Transverse colon (tissue), 4 donors: ENCODE results near the gene KCNA2. TPM values are rescaled to one million over a fixed set of nuclear protein-coding genes. Genes with fewer than 3 reads are reported as not detected.

Experiments used
- DNase-seq: peaks from one replicate; pipeline ENCODE4 v3.0.0-alpha.2; 2019
- H3K27ac ChIP-seq, 4 donors: fragments of 200-600 bp; sonication (generic); 2 replicates each; pipeline ENCODE4 v1.5.1; 2016 to 2018; ENCODE audit warnings: inconsistent platforms in 4 of 4
- H3K27me3 ChIP-seq: fragments of 200-600 bp; sonication (generic); 2 replicates; pipeline ENCODE4 v1.5.1; 2017; ENCODE audit warnings: inconsistent platforms
- H3K36me3 ChIP-seq, 4 donors: fragments of 200-600 bp; sonication (generic); 2 replicates each; pipeline ENCODE4 v1.5.1; 2017 to 2019; ENCODE audit warnings: inconsistent platforms in 4 of 4
- H3K4me1 ChIP-seq, 4 donors: fragments of 200-600 bp; sonication (generic); 2 replicates each; pipeline ENCODE4 v1.5.1; 2017 to 2020; ENCODE audit warnings: inconsistent platforms in 4 of 4
- H3K4me3 ChIP-seq, 4 donors: fragments of 200-600 bp; sonication (generic); 1 replicate in 1 of 4; 2 replicates in 3 of 4; pipeline versions ENCODE4 v1.5.1 to v1.6.1; 2017 to 2019; ENCODE audit warnings: inconsistent platforms in 4 of 4
- H3K9me3 ChIP-seq, 2 donors: fragments of 200-600 bp; sonication (generic); 2 replicates each; pipeline ENCODE4 v1.5.1; 2017 to 2019; ENCODE audit warnings: inconsistent platforms in 2 of 2
- CTCF ChIP-seq, 5 experiments: fragments of 200-600 bp in 3 of 5; fragments of 450-650 bp in 2 of 5; sonication (generic) in 3 of 5; IDR thresholded peaks; 1 replicate in 2 of 5; 2 replicates in 3 of 5; pipeline ENCODE4 v1.5.1; 2016 to 2017; ENCODE audit warnings: antibody characterized with exemption in 5 of 5, inconsistent platforms in 3 of 5, mild to moderate bottlenecking in 2 of 5, moderate library complexity in 1 of 5
- EP300 ChIP-seq: sonication (generic); formaldehyde crosslinking; IDR thresholded peaks from one replicate; pipeline ENCODE4 v1.6.1; 2017; ENCODE audit warnings: antibody characterized with exemption, low read depth
- POLR2A ChIP-seq: fragments of 450-650 bp; IDR thresholded peaks from one replicate; pipeline ENCODE4 v1.6.1; 2016; ENCODE audit warnings: antibody characterized with exemption, mild to moderate bottlenecking, moderate library complexity
- POLR2AphosphoS5 ChIP-seq, 3 donors: sonication (generic); formaldehyde crosslinking; IDR thresholded peaks; one replicate each; pipeline ENCODE4 v1.6.1; 2016; ENCODE audit warnings: antibody characterized with exemption in 3 of 3
- WGBS, 2 donors: methylation state at CpG; one replicate each; pipeline ENCODE4 v1.1.5; 2018; ENCODE audit warnings: low coverage in 1 of 2; 5-methylcytosine and 5-hydroxymethylcytosine counted together
- in situ Hi-C, 4 donors: fragments of 200-750 bp; cut with MboI; loops; one replicate each; pipeline versions ENCODE4 v1.15.0 to v1.15.1; 2017; ENCODE audit warnings: low sequenced_read_pairs in 3 of 4, low pct_ligation_motif_present in 1 of 4, low pct_unique_long_range_greater_than_20kb in 1 of 4
- intact Hi-C: fragments of 100-400 bp; cut with DNase I; formaldehyde crosslinking; loops from one replicate; pipeline ENCODE4 v1.15.1; 2023; ENCODE audit warnings: low total_unique reads
- total RNA-seq, 4 donors: library from RNA; depleted of rRNA; stranded (reverse); fragments of >200 nt; gene quantifications; one replicate each; pipeline ENCODE4 v1.1.0, GENCODE V29; 2016

Gene KCNA2
- 1 to 10 TPM in 1 of 4 donors, under 1 TPM in 2, not detected in 1; 0.40 to 1.7 (median 0.68) TPM for total RNA-seq

GRCh38 chr1:110605901-110606656, at the start of gene KCNA2:
Gene KCNA2, minus strand, starts transcription at chr1:110606358. Its CDS starts 1,576 bp downstream, at chr1:110604782.
- in situ Hi-C loops = no loop called here
- TF ChIP-seq EP300 (no peak), CTCF (IDR thresholded peaks at IDR 0.05) (no peak), POLR2AphosphoS5 (IDR thresholded peaks at IDR 0.05) (peak in 2 of 3 donors; percentile 2 to 10), POLR2A (no peak)
- Histone ChIP-seq H3K4me3 (peak within 1 kb of the TSS; percentile 14 to 60 (median 43)), H3K4me1 (peaks cover 0 to 23% (median 15%) of the 10 kb centered on the region in 4 donors), H3K36me3 (no peaks in the 10 kb centered on the region), H3K9me3 (no peaks in the 10 kb centered on the region), H3K27me3 (peaks cover 69% of the 10 kb centered on the region), H3K27ac (peak within 1 kb of the TSS; percentile 0 to 44 (median 37))
- 13% methylated on average over 28 of the region's 41 CpGs; no CpG with 5 or more reads in 1 of the 2 donors for WGBS, 2 donors
- intact Hi-C loops = no loop called here
- DNase-seq = peak; percentile 22

- H3K27me3 ChIP-seq = peaks cover 10% of the 10 kb centered on the region
- in situ Hi-C loops (no loop called here), intact Hi-C loops (no loop called here)
- TF ChIP-seq EP300 = no peak
- no peak for TF ChIP-seq CTCF (IDR thresholded peaks at IDR 0.05)
- no peak for TF ChIP-seq POLR2AphosphoS5 (IDR thresholded peaks at IDR 0.05)
- TF ChIP-seq POLR2A = no peak
- H3K9me3 ChIP-seq = no peaks in the 10 kb centered on the region
- no peak overlapping the region for H3K4me3 ChIP-seq
- no peak for DNase-seq
- WGBS, 2 donors = 61 to 78% methylated on average over 2 of the region's 2 CpGs
- no peaks in the 10 kb centered on the region for H3K36me3 ChIP-seq
- peaks cover 0 to 8% (median 3%) of the 10 kb centered on the region in 4 donors for H3K4me1 ChIP-seq
- no peak overlapping the region for H3K27ac ChIP-seq
These were observed 44.5 kb upstream of the KCNA2 start for GRCh38 chr1:110650609-110651008.

- TF ChIP-seq POLR2AphosphoS5 (IDR thresholded peaks at IDR 0.05) = no peak
- no peak for TF ChIP-seq CTCF (IDR thresholded peaks at IDR 0.05)
- no peak for TF ChIP-seq POLR2A
- no peak for TF ChIP-seq EP300
- intact Hi-C loops = no loop called here
- no peaks in the 10 kb centered on the region for H3K36me3 ChIP-seq
- in situ Hi-C loops = loop anchor here in 1 of 4 donors (25.0 kb wide), 1 partner anchor 114 kb away; no protein-coding TSS in a partner anchor
- H3K27ac ChIP-seq = no peak overlapping the region
- no peak overlapping the region for H3K4me3 ChIP-seq
- peaks cover 17% of the 10 kb centered on the region for H3K27me3 ChIP-seq
- H3K9me3 ChIP-seq = no peaks in the 10 kb centered on the region
- no peak for DNase-seq
- 48 to 50% methylated on average over 1 to 2 of the region's 2 CpGs for WGBS, 2 donors
- peaks cover 0 to 13% (median 3%) of the 10 kb centered on the region in 4 donors for H3K4me1 ChIP-seq
These were observed 42.3 kb upstream of the KCNA2 start for GRCh38 chr1:110648417-110648816.

GRCh38 chr1:110647254-110647891, 41.2 kb upstream of the KCNA2 start:
- Histone ChIP-seq H3K27me3 (peaks cover 17% of the 10 kb centered on the region), H3K27ac (peak overlapping the region in 2 of 4 donors; percentile 15 to 36), H3K9me3 (no peaks in the 10 kb centered on the region), H3K4me1 (peaks cover 0 to 13% (median 3%) of the 10 kb centered on the region in 4 donors), H3K36me3 (no peaks in the 10 kb centered on the region), H3K4me3 (no peak overlapping the region)
- DNase-seq = no peak
- in situ Hi-C loops = loop anchor here in 1 of 4 donors (25.0 kb wide), 1 partner anchor 115 kb away; no protein-coding TSS in a partner anchor
- intact Hi-C loops = no loop called here
- WGBS, 2 donors = 27 to 32% methylated on average over 3 to 5 of the region's 5 CpGs
- peak in 1 of 3 donors; percentile 30 for TF ChIP-seq POLR2AphosphoS5 (IDR thresholded peaks at IDR 0.05)
- TF ChIP-seq CTCF (IDR thresholded peaks at IDR 0.05) = no peak
